Kasumi-1 (cell line): ENCODE data around the gene RERE.
"Not testable (repeated sequence)": the region's sequence is repeated elsewhere in the genome, so short reads cannot be mapped to it uniquely, and the experiment has no call there.

Experiments
- DNase-seq, 2 experiments: peaks; one replicate each; lab custom pipeline; 2025; lab: John Stamatoyannopoulos, UW

The RERE gene

DNA sequence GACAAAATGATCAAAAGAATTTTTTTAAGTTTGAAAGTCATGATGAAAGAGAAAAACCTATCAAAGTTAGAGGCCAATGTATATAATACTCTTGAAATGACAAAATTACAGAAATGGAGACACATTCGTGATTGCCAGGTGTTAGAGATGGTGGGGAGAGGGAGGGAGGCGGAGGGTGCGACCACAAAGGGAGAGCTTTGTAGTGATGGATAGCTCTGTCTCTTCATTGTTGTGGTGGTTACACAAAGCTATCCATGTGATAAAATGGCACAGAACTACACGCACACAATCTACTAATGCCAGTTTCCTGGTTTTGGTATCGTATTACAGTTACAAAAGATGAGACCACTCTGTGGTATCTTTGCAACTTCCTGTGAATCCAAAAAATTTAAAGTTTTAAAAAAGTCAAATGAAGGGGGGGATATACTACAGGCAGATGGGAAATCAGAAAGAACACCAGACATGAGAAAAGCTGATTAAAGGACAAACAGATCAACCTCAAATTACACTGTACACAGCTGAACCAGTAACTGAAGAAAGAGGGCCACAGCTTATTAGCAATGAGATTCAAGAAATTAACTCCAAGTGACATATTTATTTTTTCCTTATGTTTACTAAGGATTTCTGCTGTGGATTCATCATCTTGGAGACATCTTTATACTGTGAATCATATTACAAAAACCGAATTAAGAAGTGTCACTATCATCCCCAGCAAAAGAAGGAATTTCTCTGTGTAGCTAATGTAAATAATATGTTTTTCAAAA lies 300.5 kb downstream of the RERE start:
- peak; percentile 80 to 83 for DNase-seq

DNA sequence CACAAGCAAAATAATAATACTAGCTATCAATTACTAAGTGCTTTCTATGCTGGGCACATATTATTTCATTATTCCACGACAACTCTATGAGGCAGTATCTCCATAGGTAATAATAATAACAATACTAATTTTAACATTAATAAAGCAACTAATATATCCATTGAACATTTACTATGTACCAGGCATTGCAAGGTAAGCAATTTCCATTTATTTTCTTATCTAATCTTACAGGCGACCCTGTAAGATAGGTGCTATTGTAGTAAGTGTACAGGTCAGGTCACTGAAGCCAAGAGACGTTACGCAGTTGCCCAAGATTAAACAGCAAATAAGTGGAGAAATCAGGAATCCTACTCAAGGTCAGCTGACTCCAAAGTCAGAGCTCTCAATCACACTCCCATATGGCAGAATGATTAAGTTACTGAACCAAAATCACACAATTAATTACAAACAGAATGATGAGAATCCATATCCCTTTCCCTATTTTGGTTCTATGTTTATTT lies 301.1 kb downstream of the RERE start:
- no peak for DNase-seq

DNA sequence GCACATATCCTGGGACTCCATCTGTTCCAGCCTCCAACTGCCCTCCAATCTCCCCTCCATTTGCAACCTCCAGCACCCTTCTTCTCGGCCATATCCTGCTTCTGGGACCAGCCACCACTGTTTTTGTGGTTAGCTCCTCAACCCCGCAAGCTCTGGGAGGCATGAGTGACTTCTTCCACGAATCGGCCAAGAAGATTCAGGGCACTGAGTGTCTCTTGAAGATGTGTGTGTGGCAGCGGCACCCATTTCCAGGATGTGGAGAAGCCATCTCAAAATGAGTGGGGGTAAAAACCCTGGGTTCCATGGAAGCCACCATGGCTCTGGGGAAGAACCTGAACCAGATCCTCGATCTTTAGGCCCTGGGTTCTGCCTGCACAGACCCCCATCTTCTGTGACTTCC lies 304.9 kb downstream of the RERE start:
- DNase-seq: no peak

DNA sequence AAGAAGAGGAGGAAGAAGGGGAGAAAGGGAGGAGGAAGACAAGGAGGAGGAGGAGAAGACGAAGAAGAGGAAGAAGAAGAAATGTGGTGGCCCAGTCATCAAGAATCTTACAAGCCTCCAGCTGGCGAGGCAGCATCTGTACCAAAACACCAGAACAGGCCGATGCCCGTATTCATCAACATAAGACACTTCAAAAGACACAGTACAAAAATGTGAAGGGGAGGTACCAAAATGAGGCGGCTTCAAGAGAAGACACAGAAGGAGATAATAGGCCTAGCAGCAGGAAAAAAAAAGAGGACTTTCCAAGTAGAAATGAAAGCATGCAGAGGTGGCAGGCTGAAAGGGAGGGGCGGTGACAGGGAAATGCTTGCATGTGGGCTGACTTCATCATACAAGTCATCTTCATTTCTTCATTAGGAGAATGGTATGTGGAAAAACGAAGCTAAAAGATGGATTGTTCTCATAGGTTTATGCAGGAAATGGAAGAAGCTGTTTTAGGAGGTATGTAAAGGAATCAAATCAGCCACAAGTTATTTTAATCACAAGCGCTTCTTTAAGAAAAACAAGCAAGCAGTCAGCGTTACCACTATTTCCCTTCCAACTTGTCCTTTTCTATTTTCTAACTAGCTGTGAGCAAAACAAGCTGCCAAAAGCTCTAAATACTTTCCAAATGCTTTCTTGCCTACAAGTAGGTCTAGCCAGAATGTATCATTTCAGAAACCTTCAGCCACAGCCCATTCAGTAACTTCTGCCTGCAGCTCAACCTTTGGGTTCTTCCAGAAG lies 307.2 kb downstream of the RERE start:
- no peak for DNase-seq

DNA sequence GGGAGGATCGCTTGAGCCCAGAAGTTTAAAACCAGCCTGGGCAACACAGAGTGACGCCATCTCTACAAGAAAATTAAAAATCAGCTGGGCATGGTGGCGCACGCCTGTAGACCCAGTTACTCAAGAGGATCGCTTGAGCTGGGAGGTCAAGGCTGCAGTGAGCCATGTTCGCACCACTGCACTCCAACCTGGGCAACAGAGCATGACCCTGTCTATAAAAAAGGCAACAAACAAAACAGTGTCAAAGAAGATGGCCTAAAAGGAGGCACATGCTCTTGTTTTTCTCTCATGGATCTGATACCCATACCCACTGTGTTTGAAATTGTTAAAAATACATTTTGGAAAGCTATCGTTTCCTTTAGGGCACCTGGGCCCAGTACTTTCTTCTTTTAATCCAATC lies 307.9 kb downstream of the RERE start:
- no peak for DNase-seq

DNA sequence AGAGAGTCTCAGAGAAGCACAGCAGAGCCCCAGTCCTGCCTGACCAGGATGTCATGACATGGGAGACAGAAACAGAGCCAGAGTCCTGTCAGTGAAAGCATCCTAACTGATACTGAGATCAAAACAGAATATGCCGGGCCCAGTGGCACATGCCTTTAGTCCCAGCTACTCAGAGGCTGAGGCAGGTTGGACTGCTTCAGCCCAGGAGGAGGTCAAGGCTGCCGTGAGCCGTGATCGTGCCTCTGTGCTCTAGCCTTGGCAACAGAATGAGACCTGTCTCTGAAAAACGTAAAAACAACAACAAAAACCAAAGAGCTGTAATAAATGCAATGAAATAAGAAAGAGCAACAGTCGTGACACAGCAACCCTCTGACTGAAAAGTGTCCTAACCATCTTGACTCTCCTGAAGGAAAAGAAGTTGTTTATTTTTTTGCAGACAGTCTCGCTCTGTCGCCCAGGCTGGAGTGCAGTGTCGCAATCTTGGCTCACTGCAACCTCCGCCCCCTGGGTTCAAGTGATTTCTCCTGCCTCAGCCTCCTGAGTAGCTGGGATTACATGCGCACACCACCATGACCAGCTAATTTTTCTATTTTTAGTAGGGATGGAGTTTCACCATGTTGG lies 310.3 kb downstream of the RERE start:
- DNase-seq: no peak

DNA sequence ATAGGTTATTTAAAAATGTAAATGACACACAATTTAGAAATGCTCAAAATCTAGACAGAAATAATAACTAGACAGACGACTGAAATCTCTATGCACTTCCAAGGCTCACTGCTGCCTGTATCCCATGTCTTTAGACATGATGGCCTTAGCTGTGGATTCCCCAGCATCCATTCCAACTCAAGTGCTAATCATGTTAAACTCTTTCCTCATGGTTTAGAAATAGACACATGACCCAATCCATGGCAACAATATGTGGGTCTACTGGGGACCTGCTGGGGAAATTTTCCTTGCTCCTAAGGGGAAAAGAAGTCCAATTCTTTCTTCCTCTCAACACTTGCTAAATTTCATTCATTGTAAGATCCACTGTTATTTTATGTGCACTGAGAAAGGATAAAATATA lies 311.0 kb downstream of the RERE start:
- no peak for DNase-seq

DNA sequence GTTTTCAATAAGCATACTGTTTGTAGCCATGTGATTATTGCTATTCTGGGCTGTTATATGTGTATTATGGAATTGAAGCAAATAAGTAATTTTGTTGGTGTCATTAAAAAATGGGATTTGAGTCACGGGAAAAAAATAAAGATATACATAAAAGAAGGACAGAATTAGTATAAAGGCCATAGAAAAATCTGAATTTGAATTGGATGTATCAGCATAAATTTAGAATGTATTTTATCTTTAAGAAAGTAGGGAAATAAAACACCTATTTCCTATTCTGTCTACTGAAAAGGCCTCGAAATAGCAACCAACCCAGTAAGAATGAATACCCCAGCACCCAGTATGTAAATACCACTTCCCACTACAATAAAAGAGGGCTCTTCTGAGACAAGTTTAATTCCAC lies 313.6 kb downstream of the RERE start:
- DNase-seq: no peak

DNA sequence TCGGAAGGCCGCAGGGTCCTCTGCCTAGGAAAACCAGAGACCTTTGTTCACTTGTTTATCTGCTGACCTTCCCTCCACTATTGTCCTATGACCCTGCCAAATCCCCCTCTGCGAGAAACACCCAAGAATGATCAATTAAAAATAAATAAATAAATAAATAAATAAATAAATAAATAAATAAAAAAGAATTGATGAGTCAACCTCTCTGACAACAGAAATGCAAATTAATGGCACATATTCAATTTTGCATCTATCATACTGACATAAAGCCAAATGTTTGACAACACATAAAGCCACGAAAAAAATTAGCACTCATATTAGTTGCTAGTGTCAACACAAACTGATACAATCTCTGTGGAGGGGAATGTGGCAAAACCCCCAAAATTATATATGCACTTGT lies 314.5 kb downstream of the RERE start:
- not testable (repeated sequence) for DNase-seq

DNA sequence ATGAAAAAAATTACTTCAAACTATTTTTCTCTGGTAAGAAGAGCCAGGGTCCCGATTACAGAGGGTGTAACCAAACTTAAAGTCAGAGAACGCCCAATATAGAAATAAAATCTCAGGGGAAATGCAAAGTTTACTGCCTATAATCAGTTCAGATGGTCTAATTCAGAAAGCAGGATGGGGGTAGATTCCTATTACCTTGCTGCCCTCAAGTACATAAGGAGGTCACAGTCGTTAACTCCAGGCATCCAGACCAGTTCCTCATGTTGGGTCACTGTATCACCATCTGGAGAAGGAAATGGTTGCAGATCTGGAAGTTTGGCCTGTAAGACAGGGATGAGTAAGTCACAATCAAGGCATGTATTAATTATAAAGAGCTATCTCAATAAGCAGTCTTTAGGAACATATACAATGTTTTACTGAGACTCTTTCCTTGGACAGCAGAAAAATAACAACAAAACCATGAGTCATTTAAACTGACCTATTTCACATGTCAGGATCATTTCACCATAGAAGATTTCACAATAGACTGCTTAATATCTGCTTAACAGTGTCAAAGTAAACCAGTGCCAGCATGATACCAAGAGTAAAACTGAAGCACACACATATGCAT lies 320.1 kb downstream of the RERE start:
- DNase-seq: no peak

DNA sequence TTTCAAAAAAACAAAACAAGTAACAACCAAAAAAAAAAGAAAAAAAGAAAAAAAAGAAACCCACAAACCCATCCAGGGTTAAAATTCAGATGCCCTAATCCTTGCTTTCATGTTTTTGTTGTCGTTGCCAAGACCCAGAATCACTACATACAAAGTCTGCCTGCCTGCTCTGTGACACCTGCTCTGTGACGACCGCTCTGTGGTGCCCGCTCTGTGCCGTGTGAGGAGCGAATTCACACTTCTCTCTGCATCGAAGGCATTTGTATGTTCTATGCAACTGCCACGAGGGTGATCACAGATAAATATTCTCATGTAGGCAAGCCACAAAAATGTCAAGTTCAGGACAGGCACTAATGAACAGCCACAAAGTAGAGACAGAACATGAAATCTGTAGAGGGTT lies 321.0 kb downstream of the RERE start:
- DNase-seq: no peak

DNA sequence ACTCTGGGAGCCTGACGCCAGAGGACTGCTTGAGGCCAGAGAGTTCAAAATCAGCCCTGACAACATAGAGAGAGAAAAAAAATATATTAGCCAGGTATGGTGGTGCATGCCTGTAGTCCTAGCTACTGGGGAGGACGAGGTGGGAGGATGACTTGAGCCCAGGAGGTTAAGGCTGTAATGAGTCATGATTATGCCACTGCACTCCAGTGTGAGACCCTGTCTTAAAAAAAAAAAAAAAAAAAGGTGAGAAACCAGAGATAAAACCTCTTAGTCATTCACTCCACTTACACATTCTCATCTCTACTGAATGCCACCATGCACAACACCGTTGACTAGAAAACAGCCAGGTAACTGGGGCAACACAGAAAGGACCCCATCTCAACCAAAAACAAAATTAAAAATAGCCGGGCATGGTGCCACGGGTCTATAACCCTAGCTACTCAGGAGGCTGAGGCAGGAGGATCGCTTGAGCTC lies 321.5 kb downstream of the RERE start:
- no peak for DNase-seq

DNA sequence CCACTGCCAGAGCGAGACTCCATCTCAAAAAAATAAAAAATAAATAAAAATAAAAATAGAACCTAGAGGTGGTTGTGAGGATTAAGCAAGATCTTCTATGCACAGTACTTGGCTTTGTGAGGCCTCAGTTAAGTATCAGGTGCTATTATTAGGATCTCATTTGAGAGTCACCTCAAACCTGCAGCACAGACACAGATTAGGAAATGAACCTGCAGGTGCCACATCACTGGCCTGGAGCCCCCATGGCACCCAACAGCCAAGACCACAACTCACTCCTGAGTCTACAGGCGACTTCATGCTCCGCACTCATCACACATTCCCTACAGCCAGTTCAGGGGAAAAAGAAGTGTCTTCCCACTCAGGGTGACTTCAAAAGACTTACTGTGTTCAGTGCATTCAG lies 322.8 kb downstream of the RERE start:
- DNase-seq: no peak

DNA sequence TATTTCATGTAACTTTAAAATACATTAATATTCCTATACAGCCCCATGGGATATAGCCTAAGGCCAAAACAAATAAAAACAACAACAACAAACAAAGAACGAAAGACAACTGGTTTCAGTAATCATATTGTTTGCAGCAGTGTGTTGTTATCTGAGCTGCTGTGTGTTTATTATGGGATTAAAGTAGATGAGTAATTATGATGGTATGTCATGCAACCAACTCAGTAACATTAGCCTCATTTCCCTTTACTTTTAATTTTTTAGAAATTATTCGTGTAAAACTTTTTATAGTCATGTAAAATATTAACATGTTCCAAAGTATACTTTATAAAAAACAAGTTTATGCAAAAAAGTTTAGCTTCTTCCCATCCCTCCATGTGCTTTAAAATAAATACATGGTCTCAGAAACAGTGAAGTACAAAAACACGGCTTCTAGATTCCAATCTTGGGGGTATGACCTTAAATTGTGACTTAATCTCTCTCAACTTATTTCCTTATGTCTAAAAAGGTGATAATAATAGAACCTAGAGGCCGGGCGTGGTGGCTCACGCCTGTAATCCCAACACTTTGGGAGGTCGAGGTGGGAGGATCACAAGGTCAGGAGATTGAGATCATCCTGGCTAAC lies 323.4 kb downstream of the RERE start:
- no peak for DNase-seq

DNA sequence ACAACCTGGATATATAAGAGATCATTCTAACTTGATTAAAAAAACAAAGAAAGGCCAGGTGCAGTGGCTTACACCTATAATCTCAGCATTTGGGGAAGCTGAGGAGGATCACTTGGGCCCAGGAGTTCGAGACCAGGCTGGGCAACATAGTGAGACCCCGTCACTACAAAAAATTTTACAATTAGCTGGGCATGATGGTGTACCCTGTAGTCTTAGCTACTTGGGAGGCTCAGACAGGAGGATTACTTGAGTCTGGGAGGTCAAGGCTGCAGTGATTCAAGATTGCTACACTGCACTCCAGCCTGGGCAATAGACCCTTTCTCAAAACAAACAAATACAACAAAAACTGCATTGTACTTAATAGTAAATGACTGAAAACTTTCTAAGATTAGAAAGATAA lies 330.2 kb downstream of the RERE start:
- no peak for DNase-seq

DNA sequence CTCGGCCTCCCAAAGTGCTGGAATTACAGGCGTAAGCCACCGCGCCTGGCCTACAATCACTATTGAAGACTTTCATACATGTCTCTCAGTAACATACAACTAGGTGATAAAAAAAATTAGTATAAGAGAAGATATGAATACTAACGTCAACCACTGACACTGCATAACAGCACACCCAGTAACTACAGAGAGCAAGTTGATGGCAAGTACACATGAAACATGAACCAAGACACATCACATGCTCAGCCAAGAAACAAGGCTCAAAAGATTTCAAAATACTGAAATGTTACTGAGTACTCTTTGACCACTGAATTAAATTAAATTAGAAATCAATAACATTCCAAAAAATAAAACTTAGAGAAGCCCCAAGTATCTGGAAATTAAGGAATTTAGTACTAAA lies 331.4 kb downstream of the RERE start:
- no peak for DNase-seq

DNA sequence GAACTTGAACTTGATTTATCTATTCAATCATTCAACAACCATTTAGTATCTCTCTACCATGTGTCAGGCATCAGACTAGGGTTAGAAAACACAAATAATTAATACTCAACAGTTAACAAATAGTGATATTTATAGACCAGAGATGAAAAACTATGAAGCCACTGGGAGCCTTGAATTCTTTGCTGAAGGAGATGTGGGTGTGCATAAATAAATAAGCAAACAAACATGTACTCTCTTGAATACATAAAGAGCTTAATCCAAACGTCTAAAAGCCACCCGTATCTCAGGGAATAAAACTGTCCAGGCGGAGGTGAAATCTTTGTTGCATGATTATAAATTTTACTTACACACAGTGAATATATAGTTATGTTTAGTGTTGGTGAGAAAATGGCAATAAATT lies 333.9 kb downstream of the RERE start:
- DNase-seq: no peak

DNA sequence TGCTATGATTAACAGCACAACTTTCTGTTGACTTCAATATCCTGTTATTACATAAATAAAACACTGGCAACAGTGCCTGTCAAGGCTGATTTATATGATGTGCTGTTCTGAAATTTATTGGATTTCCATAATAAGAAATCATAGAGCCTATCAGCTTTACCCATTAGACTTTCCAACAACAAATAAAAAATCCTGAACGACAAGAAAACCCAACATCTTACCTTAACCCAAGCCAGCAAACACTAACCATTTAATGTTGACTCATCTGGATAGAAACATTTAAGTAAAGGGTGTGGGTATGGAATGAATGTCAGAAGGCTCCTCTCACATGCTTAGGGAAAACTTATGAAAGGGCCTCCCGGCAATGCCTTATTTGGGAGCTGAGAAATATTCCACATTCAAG lies 334.5 kb downstream of the RERE start:
- no peak for DNase-seq

DNA sequence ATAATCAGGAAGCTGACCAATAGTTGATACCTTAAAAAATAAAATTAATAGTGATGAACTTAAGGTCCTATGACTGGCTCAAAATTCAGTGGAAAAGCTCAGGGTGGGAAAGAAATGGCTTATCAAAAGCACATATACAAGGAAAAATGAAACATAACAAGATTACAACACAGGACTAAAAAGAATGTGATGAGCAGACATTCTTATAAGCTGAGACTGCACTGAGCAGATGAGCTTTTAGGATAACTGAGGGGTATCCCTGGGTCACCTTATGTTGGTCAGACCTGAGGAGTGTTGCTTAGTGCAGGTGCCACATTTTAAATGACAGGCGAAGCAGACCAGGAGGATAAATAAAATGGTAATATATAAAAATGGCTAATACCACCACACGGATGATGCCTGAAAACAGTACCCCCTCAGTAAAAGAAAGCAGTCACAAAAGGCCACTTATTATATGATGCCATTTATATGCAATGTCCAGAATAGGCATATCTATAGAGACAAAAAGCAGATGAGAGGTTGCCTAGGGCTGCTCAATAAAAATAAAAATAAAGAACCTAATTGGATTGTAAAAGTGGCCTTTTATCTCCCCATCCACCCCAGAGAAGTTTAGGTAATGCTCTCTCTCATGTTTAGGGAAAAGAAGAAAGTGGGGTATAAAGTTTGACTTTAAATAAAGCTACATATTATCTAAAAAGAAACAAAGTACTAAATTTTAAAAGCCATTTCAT lies 335.6 kb downstream of the RERE start:
- DNase-seq: no peak

DNA sequence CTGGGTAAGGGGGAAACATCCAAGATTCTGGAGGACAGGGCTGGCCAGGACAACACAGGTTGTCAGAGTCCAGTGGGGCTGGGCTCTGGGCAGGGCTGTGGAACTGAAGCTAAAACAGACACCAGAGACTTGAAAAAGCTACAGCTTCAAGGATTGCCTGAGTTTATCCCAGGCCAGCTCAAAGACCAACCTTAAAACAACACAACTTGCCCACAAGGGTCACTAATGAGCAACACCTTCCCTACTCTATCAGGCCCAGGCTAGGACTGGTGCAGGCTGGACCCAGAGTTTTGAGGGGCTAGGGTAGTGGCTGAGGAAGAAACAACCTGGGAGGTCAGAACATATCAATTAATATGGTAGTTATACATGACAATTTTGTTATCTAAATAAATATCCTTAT lies 338.9 kb downstream of the RERE start:
- DNase-seq: no peak

DNA sequence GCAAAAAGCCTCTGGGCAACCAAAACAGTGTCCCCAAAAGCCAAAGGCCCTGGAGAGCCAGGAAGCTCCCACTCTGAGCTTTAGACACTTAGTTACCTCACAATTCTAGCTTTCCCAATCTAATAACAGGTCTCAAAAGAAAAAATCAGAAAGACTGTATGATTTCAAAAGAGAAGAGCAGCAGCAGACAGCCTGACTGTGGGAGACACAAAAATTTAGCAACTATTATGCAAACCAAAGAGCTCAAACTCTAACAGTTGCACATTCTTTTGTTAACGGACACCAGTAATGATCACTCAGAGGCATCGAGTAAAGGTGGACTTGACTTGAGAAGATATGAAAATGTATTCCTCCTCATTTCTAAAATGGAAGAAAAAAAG lies 339.5 kb downstream of the RERE start:
- DNase-seq: no peak
